Calu3 (cell line): ENCODE results near the gene CUTA. TPM values are rescaled to one million over a fixed set of nuclear protein-coding genes. Genes with fewer than 3 reads are reported as not detected.
A peak's percentile ranks its signal among the peaks of the same experiment; 100 is the strongest.

ENCODE experiments used
- BruUV-seq: library from RNA; stranded (reverse); fragments of 400-500 nt; replicated peaks from 2 replicates; lab custom pipeline; 2021; lab: Mats Ljungman, UMichigan
- CTCF ChIA-PET: fragments of 300-600 bp; sonication (Branson Sonifier 250); formaldehyde crosslinking; loops from one replicate; lab custom pipeline; 2022; ENCODE audit warnings: antibody characterized with exemption; lab: Charles Lee
- DNase-seq: peaks from one replicate; pipeline ENCODE4 v3.0.0; 2022
- H3K27ac Mint-ChIP-seq: one replicate; pipeline ENCODE4 v1.8.0; 2022; ENCODE audit warnings: mixed read lengths; ENCODE audit not compliant: unreplicated experiment
- H3K27me3 Mint-ChIP-seq: one replicate; pipeline ENCODE4 v1.8.0; 2022; ENCODE audit warnings: mixed read lengths; ENCODE audit not compliant: unreplicated experiment
- H3K36me3 Mint-ChIP-seq: one replicate; pipeline ENCODE4 v1.8.0; 2022; ENCODE audit warnings: mild to moderate bottlenecking, moderate library complexity, mixed read lengths; ENCODE audit not compliant: insufficient read depth, unreplicated experiment
- H3K4me1 Mint-ChIP-seq: one replicate; pipeline ENCODE4 v1.8.0; 2022; ENCODE audit warnings: mild to moderate bottlenecking, low read depth, mixed read lengths; ENCODE audit not compliant: unreplicated experiment
- H3K4me3 Mint-ChIP-seq: one replicate; pipeline ENCODE4 v1.8.0; 2022; ENCODE audit warnings: mild to moderate bottlenecking, low read depth, moderate library complexity, mixed read lengths; ENCODE audit not compliant: unreplicated experiment
- H3K9me3 Mint-ChIP-seq: one replicate; pipeline ENCODE4 v1.8.0; 2022; ENCODE audit warnings: low read depth, mixed read lengths; ENCODE audit not compliant: unreplicated experiment
- intact Hi-C: fragments of 100-400 bp; cut with micrococcal nuclease; formaldehyde crosslinking; loops from one replicate; pipeline ENCODE4 v1.10.0; 2022; ENCODE audit not compliant: unreplicated experiment
- total RNA-seq: library from RNA; stranded (reverse); gene quantifications from 2 replicates; pipeline ENCODE4 v1.2.3, GENCODE V29; 2022
- TF ChIP-seq, protein P1 (sequence below): fragments of 200-600 bp; IDR thresholded peaks from one replicate; pipeline ENCODE4 v1.8.0; 2022; ENCODE audit warnings: antibody characterized with exemption; ENCODE audit not compliant: unreplicated experiment

Gene CUTA
- total RNA-seq, 1 experiment from 2014 or later, result 172 TPM

DNA sequence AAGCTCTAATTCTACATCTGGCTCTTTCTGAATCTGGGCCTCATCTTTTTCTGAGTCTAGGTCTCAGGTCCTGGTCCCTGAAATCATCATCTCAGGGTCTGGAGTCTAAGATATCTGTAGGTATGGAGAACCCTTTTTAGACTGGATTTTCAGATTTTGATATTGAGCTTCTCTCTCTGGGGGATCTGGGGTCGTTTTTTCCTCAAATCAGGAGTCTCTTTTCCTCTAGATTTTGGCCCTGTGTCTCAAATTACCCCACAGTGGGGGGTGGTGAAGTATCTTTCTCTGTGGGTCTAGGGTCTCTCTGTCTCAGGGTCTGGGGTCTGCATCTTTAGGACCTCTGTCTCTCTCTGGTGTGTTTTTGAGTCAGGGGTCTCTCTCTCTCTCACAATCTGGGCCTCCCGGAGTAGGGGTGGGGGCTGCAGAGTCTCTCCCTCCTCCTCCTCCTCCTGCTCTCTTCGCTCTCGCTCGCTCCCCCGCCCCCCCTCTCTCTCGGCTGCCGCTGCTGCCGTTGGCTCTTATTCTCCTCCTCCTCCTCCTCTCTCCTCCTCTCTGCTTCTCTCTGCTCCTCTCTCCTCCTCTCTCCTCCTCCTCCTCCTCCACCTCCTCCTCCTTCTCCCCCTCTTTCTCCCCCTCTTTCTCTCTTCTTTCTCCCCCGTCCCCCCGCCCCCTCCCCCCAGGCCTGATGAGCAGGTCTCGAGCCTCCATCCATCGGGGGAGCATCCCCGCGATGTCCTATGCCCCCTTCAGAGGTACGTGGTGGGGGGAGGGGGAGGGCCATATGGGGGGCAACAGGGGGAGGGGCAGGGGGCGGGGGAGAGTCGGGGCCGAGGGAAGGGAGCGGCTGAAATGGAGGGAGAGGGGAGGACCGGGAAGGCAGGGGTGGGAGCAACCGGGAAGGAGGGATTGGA lies 1.9 kb upstream of the CUTA start, which contains the start of gene SYNGAP1:
SYNGAP1 (plus strand) TSS at position 486 of the 911 bp plus-strand sequence; CDS start at position 686, 200 bp downstream.
- no peak for DNase-seq
- H3K9me3 Mint-ChIP-seq, result no peaks in the 10 kb centered on the region
- intact Hi-C loops, result no loop called here
- H3K36me3 Mint-ChIP-seq, result peaks cover 44% of the 10 kb centered on the region
- peak within 1 kb of the TSS; percentile 30 for H3K27ac Mint-ChIP-seq
- CTCF ChIA-PET, result interaction anchor here (0.7 kb wide), 1 partner anchor 307 kb away, joined by 4 read pairs; no protein-coding TSS in a partner anchor
- TF ChIP-seq, protein P1, sequence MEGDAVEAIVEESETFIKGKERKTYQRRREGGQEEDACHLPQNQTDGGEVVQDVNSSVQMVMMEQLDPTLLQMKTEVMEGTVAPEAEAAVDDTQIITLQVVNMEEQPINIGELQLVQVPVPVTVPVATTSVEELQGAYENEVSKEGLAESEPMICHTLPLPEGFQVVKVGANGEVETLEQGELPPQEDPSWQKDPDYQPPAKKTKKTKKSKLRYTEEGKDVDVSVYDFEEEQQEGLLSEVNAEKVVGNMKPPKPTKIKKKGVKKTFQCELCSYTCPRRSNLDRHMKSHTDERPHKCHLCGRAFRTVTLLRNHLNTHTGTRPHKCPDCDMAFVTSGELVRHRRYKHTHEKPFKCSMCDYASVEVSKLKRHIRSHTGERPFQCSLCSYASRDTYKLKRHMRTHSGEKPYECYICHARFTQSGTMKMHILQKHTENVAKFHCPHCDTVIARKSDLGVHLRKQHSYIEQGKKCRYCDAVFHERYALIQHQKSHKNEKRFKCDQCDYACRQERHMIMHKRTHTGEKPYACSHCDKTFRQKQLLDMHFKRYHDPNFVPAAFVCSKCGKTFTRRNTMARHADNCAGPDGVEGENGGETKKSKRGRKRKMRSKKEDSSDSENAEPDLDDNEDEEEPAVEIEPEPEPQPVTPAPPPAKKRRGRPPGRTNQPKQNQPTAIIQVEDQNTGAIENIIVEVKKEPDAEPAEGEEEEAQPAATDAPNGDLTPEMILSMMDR, result no peak
- H3K4me1 Mint-ChIP-seq, result peaks cover 38% of the 10 kb centered on the region
- no peak within 1 kb of the TSS for H3K4me3 Mint-ChIP-seq
- BruUV-seq, result no TSS peak
- H3K27me3 Mint-ChIP-seq, result peaks cover 39% of the 10 kb centered on the region

DNA sequence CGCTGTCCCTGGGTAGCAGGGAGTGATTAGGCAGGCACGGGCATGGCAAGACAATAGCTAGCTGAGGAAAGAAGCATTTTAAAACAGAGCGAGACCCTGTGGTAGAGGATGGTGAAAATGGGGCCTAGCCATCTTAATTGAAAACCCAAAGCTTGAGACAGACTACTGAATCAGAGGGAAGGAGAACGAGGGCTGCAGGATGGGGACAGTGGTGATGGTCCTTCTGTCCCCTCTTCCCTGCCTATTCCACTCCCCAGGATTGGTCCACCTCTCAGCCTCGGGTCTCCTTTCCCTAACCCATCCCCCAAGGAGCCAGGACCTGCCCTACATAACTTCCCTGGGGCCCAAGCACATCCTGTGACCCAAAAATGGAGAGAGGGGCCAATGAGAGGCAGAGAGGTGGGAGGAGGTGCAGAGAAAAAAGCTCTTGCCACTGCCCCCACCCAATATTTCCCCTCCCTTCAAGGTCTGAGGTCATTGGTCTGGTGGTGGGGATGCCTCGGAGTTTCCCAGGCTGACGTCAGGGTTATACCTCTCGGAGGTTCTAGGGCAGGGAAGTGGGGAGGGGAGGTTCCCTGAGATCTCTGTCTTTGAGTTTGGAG lies 884 bp upstream of the CUTA start:
- no peaks in the 10 kb centered on the region for H3K9me3 Mint-ChIP-seq
- no peak for DNase-seq
- CTCF ChIA-PET, result interaction anchor here (0.6 to 1.6 kb wide), 4 partner anchors 21 to 416 kb away, joined by 3 to 4 read pairs (median 4); partner anchors contain the start of gene BAK1
- H3K36me3 Mint-ChIP-seq, result peaks cover 46% of the 10 kb centered on the region
- H3K4me3 Mint-ChIP-seq, result peak overlapping the region; percentile 90
- peak overlapping the region; percentile 98 for H3K27ac Mint-ChIP-seq
- intact Hi-C loops, result no loop called here
- H3K4me1 Mint-ChIP-seq, result peaks cover 27% of the 10 kb centered on the region
- BruUV-seq, result no TSS peak
- TF ChIP-seq, protein P1, result peak; percentile 3
- peaks cover 39% of the 10 kb centered on the region for H3K27me3 Mint-ChIP-seq

DNA sequence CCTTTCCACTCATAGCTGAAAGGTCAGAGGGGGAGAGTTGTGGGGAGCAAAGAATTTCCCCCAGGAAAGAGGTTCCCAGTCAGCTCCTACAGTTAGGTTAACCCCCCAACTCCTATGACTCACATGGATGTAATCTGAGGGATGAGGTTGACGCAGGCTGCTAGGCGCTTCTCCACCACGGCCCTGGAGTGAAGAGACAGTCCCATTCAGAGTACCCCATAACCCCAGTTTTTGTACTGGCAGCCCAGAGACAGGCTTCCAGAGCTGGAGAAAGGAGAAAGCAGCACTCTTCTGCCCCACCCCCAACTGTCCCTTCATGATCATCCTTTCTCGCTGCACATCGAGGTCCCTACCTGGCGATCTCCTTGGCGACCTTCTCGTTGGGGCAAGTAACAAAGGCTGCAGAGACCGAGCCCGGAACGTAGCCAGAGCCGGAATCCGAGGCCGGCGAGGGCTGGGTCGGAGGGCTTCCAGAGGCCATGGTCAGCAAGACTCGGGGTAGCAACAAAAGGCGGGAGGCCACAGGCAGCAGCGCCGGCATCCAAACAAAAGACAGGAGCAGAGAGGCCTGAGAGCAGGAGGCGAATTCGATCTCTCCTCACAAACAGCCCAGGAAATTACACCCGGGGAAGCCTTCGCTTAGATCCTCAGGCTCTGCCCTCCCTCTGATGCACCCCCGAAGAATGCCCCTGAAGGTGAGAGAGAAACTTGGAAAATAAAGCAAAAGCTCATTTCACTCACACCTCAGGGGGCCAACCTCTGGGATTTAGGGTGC lies 592 bp downstream of the CUTA start:
- Mint-ChIP-seq H3K36me3 (peaks cover 60% of the 10 kb centered on the region), H3K9me3 (no peaks in the 10 kb centered on the region), H3K27me3 (peaks cover 25% of the 10 kb centered on the region), H3K4me1 (peaks cover 25% of the 10 kb centered on the region), H3K4me3 (peak overlapping the region; percentile 90), H3K27ac (peak overlapping the region; percentile 98)
- TSS peak; percentile 90 for BruUV-seq
- intact Hi-C loops, result no loop called here
- CTCF ChIA-PET, result interaction anchor here (1.2 to 1.6 kb wide), 2 partner anchors 22 to 162 kb away, joined by 3 to 4 read pairs; partner anchors contain the start of gene BAK1
- DNase-seq, result peak; percentile 33
- TF ChIP-seq, protein P1, result no peak
